Mammary epithelial cell (primary cell): Measurements from ENCODE around the gene SNX19.

ENCODE experiments used
- CTCF ChIP-seq, 2 donors: IDR thresholded peaks in 1 of 2; conservative IDR thresholded peaks in 1 of 2; 2 replicates each; pipeline ENCODE4 v1.5.1; 2011 to 2012; ENCODE audit warnings: inconsistent platforms in 2 of 2, low read length in 2 of 2, mild to moderate bottlenecking in 2 of 2, control low read depth in 1 of 2, low read depth in 1 of 2; ENCODE audit not compliant: insufficient read depth in 1 of 2; ENCODE audit errors: extremely low read depth in 1 of 2
- EZH2 ChIP-seq: IDR thresholded peaks from 2 replicates; pipeline ENCODE4 v1.6.1; 2012; ENCODE audit warnings: low read length, inconsistent platforms, borderline replicate concordance

DNA sequence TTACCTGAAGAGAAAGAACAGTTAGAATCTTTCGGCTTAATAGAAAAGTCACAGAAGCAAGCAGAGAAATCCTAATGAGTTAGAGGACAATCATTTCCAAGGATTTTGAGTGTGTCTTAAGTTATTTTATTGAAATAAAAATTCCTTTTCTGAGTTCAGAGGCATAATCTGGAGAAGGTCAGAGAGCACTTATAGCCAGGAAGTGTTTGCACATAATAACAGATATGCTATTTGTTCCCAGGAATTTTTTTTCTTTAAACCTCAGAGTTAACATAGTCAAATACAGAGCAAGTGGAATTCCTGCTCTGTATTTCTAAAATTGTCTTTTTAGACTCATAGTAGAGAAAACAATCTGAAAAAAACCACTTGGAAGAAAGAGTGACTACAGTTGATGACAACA is 74.3 kb downstream of the SNX19 start:
- TF ChIP-seq CTCF (conservative IDR thresholded peaks at IDR 0.05 in 1 of 2, IDR thresholded peaks at IDR 0.05 in 1 of 2; ENCODE audit: extremely low read depth in 1 of 2, insufficient read depth in 1 of 2, low read depth in 1 of 2, low read length in 2 of 2): no peak
- no peak for TF ChIP-seq EZH2
